Subcutaneous abdominal adipose tissue (tissue), 5 donors: Measurements from ENCODE around the gene ERO1A.

Experiments
- H3K27ac ChIP-seq: one replicate; pipeline ENCODE4 v1.7.0; 2013; ENCODE audit warnings: low read depth, mild to moderate bottlenecking, inconsistent platforms, low read length, moderate library complexity
- H3K27me3 ChIP-seq, 5 donors: one replicate each; pipeline ENCODE4 v1.7.0; 2013; ENCODE audit warnings: low read length in 5 of 5, inconsistent platforms in 1 of 5; ENCODE audit not compliant: control insufficient read depth in 5 of 5, insufficient read depth in 4 of 5
- H3K36me3 ChIP-seq, 5 donors: one replicate each; pipeline ENCODE4 v1.7.0; 2013; ENCODE audit warnings: low read length in 5 of 5; ENCODE audit not compliant: control insufficient read depth in 5 of 5, insufficient read depth in 5 of 5
- H3K4me1 ChIP-seq, 5 donors: one replicate each; pipeline ENCODE4 v1.7.0; 2013; ENCODE audit warnings: low read length in 5 of 5, mild to moderate bottlenecking in 3 of 5, moderate library complexity in 1 of 5; ENCODE audit not compliant: control insufficient read depth in 5 of 5, insufficient read depth in 5 of 5
- H3K4me3 ChIP-seq, 5 donors: one replicate each; pipeline ENCODE4 v1.7.0; 2013; ENCODE audit warnings: low read length in 5 of 5, low read depth in 1 of 5
- H3K9ac ChIP-seq, 5 donors: one replicate each; pipeline ENCODE4 v1.7.0; 2013; ENCODE audit warnings: low read length in 5 of 5, mild to moderate bottlenecking in 4 of 5, moderate library complexity in 3 of 5
- H3K9me3 ChIP-seq, 5 donors: one replicate each; pipeline ENCODE4 v1.7.0; 2013; ENCODE audit warnings: low read length in 5 of 5; ENCODE audit not compliant: control insufficient read depth in 5 of 5
- donor health status: healthy.
- donor health status: healthy.
- donor health status: healthy.
- donor health status: healthy.
- donor health status: healthy.

Gene ERO1A

GRCh38 chr14:52590318-52590717 is 105.0 kb downstream of the ERO1A start:
- Histone ChIP-seq H3K9ac (no peak overlapping the region), H3K4me3 (no peak overlapping the region), H3K9me3 (no peaks in the 10 kb centered on the region)

More at GRCh38 chr14:52590318-52590717, 105.0 kb downstream of the ERO1A start:
- Histone ChIP-seq H3K4me1 (no peaks in the 10 kb centered on the region), H3K27ac (no peak overlapping the region), H3K36me3 (no peaks in the 10 kb centered on the region), H3K27me3 (no peaks in the 10 kb centered on the region)
